GM12878 (cell line): ENCODE results near the gene CLDN9. TPM values are rescaled to one million over a fixed set of nuclear protein-coding genes. Genes with fewer than 3 reads are reported as not detected.

ENCODE experiments used
- ATF3 ChIP-seq: IDR thresholded peaks from 2 replicates; pipeline ENCODE4 v1.6.1; 2011; ENCODE audit warnings: low read depth, mild to moderate bottlenecking, low read length, moderate library complexity, borderline replicate concordance; ENCODE audit errors: extremely low read depth
- ATF7 ChIP-seq: fragments of 450-650 bp; IDR thresholded peaks from 2 replicates; pipeline ENCODE4 v1.6.1; 2016; ENCODE audit warnings: low read depth, mild to moderate bottlenecking
- DPF2 ChIP-seq: fragments of 450-650 bp; IDR thresholded peaks from 2 replicates; pipeline ENCODE4 v1.6.1; 2017; ENCODE audit warnings: mild to moderate bottlenecking
- E2F8 ChIP-seq: fragments of 450-650 bp; IDR thresholded peaks from 2 replicates; pipeline ENCODE4 v1.6.1; 2018; ENCODE audit warnings: mild to moderate bottlenecking, low read depth, moderate library complexity; ENCODE audit not compliant: partially characterized antibody
- EED ChIP-seq: sonication (generic); IDR thresholded peaks from 2 replicates; pipeline ENCODE4 v1.6.1; 2016; ENCODE audit warnings: antibody characterized with exemption, low read depth
- EGR1 ChIP-seq, 2 experiments: IDR thresholded peaks; 1 replicate in 1 of 2; 2 replicates in 1 of 2; pipeline ENCODE4 v1.6.1; 2011 to 2012; ENCODE audit warnings: low read depth in 2 of 2, low read length in 2 of 2, borderline replicate concordance in 1 of 2, mild to moderate bottlenecking in 1 of 2, moderate library complexity in 1 of 2
- EP300 ChIP-seq, 2 experiments: fragments of 150-350 bp in 1 of 2; IDR thresholded peaks; 2 replicates each; pipeline ENCODE4 v1.6.1; 2011 to 2012; ENCODE audit warnings: low read depth in 2 of 2, low read length in 2 of 2, borderline replicate concordance in 1 of 2, improper control_type of control experiment in 1 of 2, inconsistent platforms in 1 of 2; ENCODE audit not compliant: control insufficient read depth in 1 of 2
- GATAD2B ChIP-seq: fragments of 450-650 bp; conservative IDR thresholded peaks from 2 replicates; pipeline ENCODE4 v1.6.1; 2017; ENCODE audit warnings: low read depth, mild to moderate bottlenecking, moderate library complexity
- HDGF ChIP-seq: fragments of 450-650 bp; IDR thresholded peaks from 2 replicates; pipeline ENCODE4 v1.6.1; 2016; ENCODE audit warnings: antibody characterized with exemption
- IKZF1 ChIP-seq: fragments of 450-650 bp; conservative IDR thresholded peaks from 2 replicates; pipeline ENCODE4 v1.6.1; 2017; ENCODE audit warnings: antibody characterized with exemption, mild to moderate bottlenecking
- IKZF2 ChIP-seq, 2 experiments: fragments of 450-650 bp; IDR thresholded peaks; 2 replicates each; pipeline ENCODE4 v1.6.1; 2017; ENCODE audit warnings: mild to moderate bottlenecking in 2 of 2, moderate library complexity in 2 of 2
- IRF4 ChIP-seq: IDR thresholded peaks from 2 replicates; pipeline ENCODE4 v1.6.1; 2011; ENCODE audit warnings: low read depth, low read length
- LARP7 ChIP-seq: fragments of 450-650 bp; IDR thresholded peaks from 2 replicates; pipeline ENCODE4 v1.6.1; 2017; ENCODE audit warnings: mild to moderate bottlenecking
- MTA3 ChIP-seq: IDR thresholded peaks from 2 replicates; pipeline ENCODE4 v1.6.1; 2012; ENCODE audit warnings: low read length, inconsistent platforms, borderline replicate concordance
- NR2F1 ChIP-seq: fragments of 450-650 bp; conservative IDR thresholded peaks from 2 replicates; pipeline ENCODE4 v1.6.1; 2017; ENCODE audit warnings: mild to moderate bottlenecking
- POLR2A ChIP-seq: IDR thresholded peaks from 2 replicates; pipeline ENCODE4 v1.6.1; 2011; ENCODE audit warnings: low read depth, mild to moderate bottlenecking, low read length
- POLR2AphosphoS2 ChIP-seq: IDR thresholded peaks from 2 replicates; pipeline ENCODE4 v1.6.1; 2011; ENCODE audit warnings: low read depth, mild to moderate bottlenecking, low read length, improper control_type of control experiment, moderate library complexity
- POU2F2 ChIP-seq: IDR thresholded peaks from 3 replicates; pipeline ENCODE4 v1.6.1; 2011; ENCODE audit warnings: low read depth, mild to moderate bottlenecking, low read length, borderline replicate concordance
- RB1 ChIP-seq: fragments of 450-650 bp; formaldehyde crosslinking; IDR thresholded peaks from 2 replicates; pipeline ENCODE4 v1.6.1; 2017; ENCODE audit warnings: mild to moderate bottlenecking, borderline replicate concordance
- RCOR1 ChIP-seq: conservative IDR thresholded peaks from 2 replicates; pipeline ENCODE4 v1.6.1; 2012; ENCODE audit warnings: low read depth, low read length, improper control_type of control experiment
- SMARCA5 ChIP-seq: fragments of 450-650 bp; IDR thresholded peaks from 2 replicates; pipeline ENCODE4 v1.6.1; 2017; ENCODE audit warnings: mild to moderate bottlenecking
- TCF12 ChIP-seq: IDR thresholded peaks from 2 replicates; pipeline ENCODE4 v1.6.1; 2011; ENCODE audit warnings: low read depth, mild to moderate bottlenecking, low read length
- WRNIP1 ChIP-seq: IDR thresholded peaks from 2 replicates; pipeline ENCODE4 v1.6.1; 2011; ENCODE audit warnings: low read depth, low read length, improper control_type of control experiment, borderline replicate concordance
- YY1 ChIP-seq: IDR thresholded peaks from 2 replicates; pipeline ENCODE4 v1.6.1; 2011; ENCODE audit warnings: low read depth, mild to moderate bottlenecking, low read length
- ZNF207 ChIP-seq: fragments of 450-650 bp; IDR thresholded peaks from 2 replicates; pipeline ENCODE4 v1.6.1; 2014; ENCODE audit warnings: antibody characterized with exemption, mild to moderate bottlenecking, borderline replicate concordance
- ZNF217 ChIP-seq: fragments of 450-650 bp; IDR thresholded peaks from 2 replicates; pipeline ENCODE4 v1.6.1; 2017; ENCODE audit warnings: antibody characterized with exemption, mild to moderate bottlenecking
- ZNF622 ChIP-seq: fragments of 450-650 bp; IDR thresholded peaks from 2 replicates; pipeline ENCODE4 v1.6.1; 2017; ENCODE audit warnings: mild to moderate bottlenecking, inconsistent platforms
- polyA plus RNA-seq, 11 experiments: library from polyadenylated mRNA; depleted of rRNA in 4 of 11; unstranded in 6 of 11; stranded (reverse) in 5 of 11; fragments of >200 nt; fragmentation: Nextera tagmentation in 4 of 11; fragmentation: Illumina TruSeq in 1 of 11; extraction: Ambion mirVana in 4 of 11; extraction: Trizol in 1 of 11; gene quantifications; 1 replicate in 1 of 11; 2 replicates in 10 of 11; pipeline versions ENCODE4 v1.2.1 to v1.2.3, GENCODE V29; 2011 to 2016; ENCODE audit warnings: inconsistent platforms in 2 of 11, missing spikeins in 2 of 11, low read depth in 1 of 11
- total RNA-seq, 4 experiments: library from RNA; depleted of rRNA in 3 of 4; stranded (reverse); fragments of >200 nt in 3 of 4; fragmentation: Illumina TruSeq in 1 of 4; extraction: Trizol in 1 of 4; gene quantifications; 2 replicates each; pipeline versions ENCODE4 v1.2.1 to v1.2.3, GENCODE V29; 2013 to 2021
- TF ChIP-seq, protein P1 (sequence below): IDR thresholded peaks from 2 replicates; pipeline ENCODE4 v1.6.1; 2011; ENCODE audit warnings: borderline replicate concordance, low read depth, mild to moderate bottlenecking, moderate library complexity, low read length; ENCODE audit not compliant: insufficient read depth, poor library complexity, severe bottlenecking

CLDN9 gene
- total and polyA plus RNA-seq, 10 of the 15 experiments (the other 5 are each of a cell fraction or from before 2014, with no cell fraction given), result not detected

DNA sequence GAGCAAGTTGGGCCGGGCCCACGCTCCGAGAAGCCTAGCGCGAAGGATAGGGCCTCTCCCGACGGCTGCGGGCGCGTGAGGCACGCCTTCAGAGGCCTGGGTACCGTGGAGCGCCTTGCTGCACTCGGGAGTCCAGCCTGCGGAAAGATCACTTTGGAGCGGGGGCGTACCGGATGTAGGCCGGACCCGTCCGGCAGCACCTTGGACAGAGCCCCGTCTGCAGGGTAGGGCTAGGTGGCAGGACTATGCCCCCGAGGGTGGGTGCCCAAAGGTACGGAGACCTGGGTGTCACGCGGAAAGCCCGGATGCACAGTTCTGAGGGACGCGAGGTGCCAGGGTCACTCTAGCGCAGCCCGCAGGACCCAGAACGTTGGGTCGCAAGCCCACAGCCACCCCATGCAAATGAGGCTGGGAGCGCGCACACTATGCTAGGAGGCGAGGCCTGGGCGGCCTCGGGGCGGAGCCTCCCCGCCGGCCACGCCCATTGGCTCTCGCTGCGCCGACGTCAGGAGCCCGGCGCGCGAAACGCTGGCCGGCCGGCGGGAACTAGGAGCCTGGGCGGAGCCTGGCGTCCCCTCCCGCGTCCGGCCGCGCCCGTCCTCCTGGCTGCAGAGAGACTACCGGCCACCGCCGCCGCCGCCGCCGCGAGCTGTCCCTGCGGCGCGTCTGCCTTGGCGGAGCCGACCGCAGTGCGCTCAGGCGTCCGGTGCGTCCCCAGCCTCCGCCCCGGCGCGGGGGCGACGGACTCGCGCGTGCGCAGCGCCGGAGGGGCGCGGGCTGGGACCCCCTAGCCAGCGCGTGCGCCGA lies 43.8 kb upstream of the CLDN9 start, which contains the start of gene PAQR4 (continued):
- TF ChIP-seq E2F8 (peak; percentile 78), EED (no peak), ATF3 (no peak), POU2F2 (peak; percentile 89; the same call in 2 of the 3 replicates), ATF7 (peak; percentile 35; the same call in 1 of the 2 replicates), IKZF2 (IDR thresholded peaks at IDR 0.05) (peak in 1 of 2 experiments; percentile 20; a peak in 1 of 4 replicates), POLR2AphosphoS2 (0 out of 2 replicates have a peak, but pooled peaks have one; percentile 44), DPF2 (peak; percentile 53), LARP7 (peak; percentile 39; the same call in 1 of the 2 replicates), ZNF622 (no peak), EGR1 (IDR thresholded peaks at IDR 0.05; ENCODE audit: borderline replicate concordance in 1 of 2, low read depth in 2 of 2, low read length in 2 of 2) (peak; percentile 80 to 97), EP300 (IDR thresholded peaks at IDR 0.05; ENCODE audit: borderline replicate concordance in 1 of 2, control insufficient read depth in 1 of 2, low read depth in 2 of 2, low read length in 2 of 2) (0 out of 4 replicates have a peak, but pooled peaks of 1 of the 2 experiments have one; percentile 7), YY1 (peak; percentile 48), ZNF207 (0 out of 2 replicates have a peak, but pooled peaks have one; percentile 47), IRF4 (no peak), POLR2A (0 out of 2 replicates have a peak, but pooled peaks have one; percentile 20), TCF12 (0 out of 2 replicates have a peak, but pooled peaks have one; percentile 4), NR2F1 (peak; percentile 73; the same call in 1 of the 2 replicates), GATAD2B (peak; percentile 60; the same call in 1 of the 2 replicates), SMARCA5 (peak; percentile 25; the same call in 1 of the 2 replicates), MTA3 (no peak), RB1 (peak; percentile 99), IKZF1 (peak; percentile 64; the same call in 1 of the 2 replicates), HDGF (peak; percentile 71; the same call in 1 of the 2 replicates), WRNIP1 (no peak), RCOR1 (peak; percentile 90; the same call in 1 of the 2 replicates), ZNF217 (0 out of 2 replicates have a peak, but pooled peaks have one; percentile 21)
- TF ChIP-seq, protein P1, sequence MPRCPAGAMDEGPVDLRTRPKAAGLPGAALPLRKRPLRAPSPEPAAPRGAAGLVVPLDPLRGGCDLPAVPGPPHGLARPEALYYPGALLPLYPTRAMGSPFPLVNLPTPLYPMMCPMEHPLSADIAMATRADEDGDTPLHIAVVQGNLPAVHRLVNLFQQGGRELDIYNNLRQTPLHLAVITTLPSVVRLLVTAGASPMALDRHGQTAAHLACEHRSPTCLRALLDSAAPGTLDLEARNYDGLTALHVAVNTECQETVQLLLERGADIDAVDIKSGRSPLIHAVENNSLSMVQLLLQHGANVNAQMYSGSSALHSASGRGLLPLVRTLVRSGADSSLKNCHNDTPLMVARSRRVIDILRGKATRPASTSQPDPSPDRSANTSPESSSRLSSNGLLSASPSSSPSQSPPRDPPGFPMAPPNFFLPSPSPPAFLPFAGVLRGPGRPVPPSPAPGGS, result no peak
